ENCODE results near the gene STING1. TPM values are rescaled to one million over a fixed set of nuclear protein-coding genes. Genes with fewer than 3 reads are reported as not detected.
A peak's percentile ranks its signal among the peaks of the same experiment; 100 is the strongest.

The STING1 gene
- polyA plus RNA-seq, 2 donors, result 18.5 to 28.3 TPM

DNA sequence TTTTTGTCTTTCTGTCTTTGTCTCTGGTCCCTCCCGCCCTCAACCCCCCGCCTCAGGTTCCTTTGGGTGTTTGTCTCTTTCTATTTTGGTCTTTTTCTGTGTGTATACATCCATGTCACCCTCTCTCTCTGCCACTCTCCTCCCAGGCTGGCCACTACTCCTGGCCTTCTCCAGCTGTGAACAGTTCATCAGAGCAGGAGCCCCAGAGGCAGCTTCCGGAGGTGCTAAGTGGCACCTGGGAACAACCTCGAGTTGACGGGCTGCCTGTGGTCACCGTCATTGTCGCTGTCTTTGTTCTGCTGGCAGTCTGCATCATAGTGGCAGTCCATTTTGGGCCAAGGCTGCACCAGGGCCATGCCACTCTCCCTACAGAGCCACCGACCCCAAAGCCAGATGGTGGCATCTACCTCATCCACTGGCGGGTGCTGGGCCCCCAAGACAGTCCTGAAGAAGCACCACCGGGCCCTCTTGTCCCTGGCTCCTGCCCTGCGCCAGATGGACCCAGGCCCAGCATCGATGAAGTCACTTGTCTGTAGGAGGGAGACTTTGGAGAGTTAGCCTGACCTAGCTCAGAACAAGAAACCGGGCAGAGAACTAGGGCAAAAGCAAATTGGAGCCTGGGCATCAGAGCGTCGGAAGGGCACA, 10.1 kb downstream of the STING1 start:
- peak overlapping the region in 1 of 2 donors; percentile 33 for H3K27ac ChIP-seq (ENCODE audit: low read depth in 2 of 2, low read length in 1 of 2)
- H3K4me1 ChIP-seq (ENCODE audit: control insufficient read depth in 2 of 2, insufficient read depth in 2 of 2, low read length in 1 of 2), result peaks cover 3 to 5% of the 10 kb centered on the region in 2 donors
- H3K27me3 ChIP-seq (ENCODE audit: control insufficient read depth in 1 of 2, insufficient read depth in 2 of 2, low read length in 2 of 2), result no peaks in the 10 kb centered on the region
- no peaks in the 10 kb centered on the region for H3K9me3 ChIP-seq (ENCODE audit: control insufficient read depth in 2 of 2, insufficient read depth in 1 of 2, low read depth in 1 of 2, low read length in 1 of 2)
- WGBS, 2 donors, result 78 to 86% methylated on average over 15 of the region's 15 CpGs
- H3K36me3 ChIP-seq (ENCODE audit: control insufficient read depth in 2 of 2, insufficient read depth in 2 of 2, low read length in 1 of 2), result peaks cover 7 to 10% of the 10 kb centered on the region in 2 donors
- no peak overlapping the region for H3K4me3 ChIP-seq (ENCODE audit: low read depth in 1 of 2, low read length in 2 of 2)

DNA sequence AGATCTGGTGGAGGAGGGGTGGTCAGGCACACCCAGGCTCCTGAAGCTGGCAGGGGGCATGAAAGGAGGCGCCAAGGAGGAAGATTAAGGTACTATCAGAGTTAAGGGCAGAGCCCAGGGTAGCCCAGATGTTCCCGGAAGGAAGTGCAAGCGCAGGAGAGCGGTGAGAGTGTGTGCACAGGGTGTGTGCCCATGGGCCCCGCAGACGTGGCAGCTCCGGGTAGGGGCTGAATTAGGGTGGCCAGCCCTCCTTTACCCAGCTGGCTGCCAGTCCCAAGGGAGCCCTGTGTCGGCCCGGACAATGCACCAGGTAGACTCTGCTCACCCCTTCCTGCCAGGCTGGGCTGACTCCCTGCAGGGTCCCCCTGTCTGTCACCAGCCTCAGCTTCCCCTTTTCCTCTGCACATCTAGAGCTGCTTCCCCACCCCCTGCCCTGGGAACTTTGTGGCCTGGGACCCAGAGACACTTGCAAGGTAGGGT, 11.7 kb downstream of the STING1 start, which contains the start of gene SMIM33:
Gene SMIM33, plus strand, starts transcription at position 184 of the 480 bp plus-strand sequence. Its CDS starts 118 bp downstream, at position 302.
- Histone ChIP-seq H3K27ac (ENCODE audit: low read depth in 2 of 2, low read length in 1 of 2) (peak within 1 kb of the TSS in 1 of 2 donors; percentile 26), H3K9me3 (ENCODE audit: control insufficient read depth in 2 of 2, insufficient read depth in 1 of 2, low read depth in 1 of 2, low read length in 1 of 2) (no peaks in the 10 kb centered on the region), H3K4me3 (ENCODE audit: low read depth in 1 of 2, low read length in 2 of 2) (no peak within 1 kb of the TSS), H3K27me3 (ENCODE audit: control insufficient read depth in 1 of 2, insufficient read depth in 2 of 2, low read length in 2 of 2) (no peaks in the 10 kb centered on the region), H3K4me1 (ENCODE audit: control insufficient read depth in 2 of 2, insufficient read depth in 2 of 2, low read length in 1 of 2) (peaks cover 3 to 5% of the 10 kb centered on the region in 2 donors), H3K36me3 (ENCODE audit: control insufficient read depth in 2 of 2, insufficient read depth in 2 of 2, low read length in 1 of 2) (peaks cover 2 to 6% of the 10 kb centered on the region in 2 donors)
- 48 to 55% methylated on average over 9 of the region's 9 CpGs for WGBS, 2 donors

DNA sequence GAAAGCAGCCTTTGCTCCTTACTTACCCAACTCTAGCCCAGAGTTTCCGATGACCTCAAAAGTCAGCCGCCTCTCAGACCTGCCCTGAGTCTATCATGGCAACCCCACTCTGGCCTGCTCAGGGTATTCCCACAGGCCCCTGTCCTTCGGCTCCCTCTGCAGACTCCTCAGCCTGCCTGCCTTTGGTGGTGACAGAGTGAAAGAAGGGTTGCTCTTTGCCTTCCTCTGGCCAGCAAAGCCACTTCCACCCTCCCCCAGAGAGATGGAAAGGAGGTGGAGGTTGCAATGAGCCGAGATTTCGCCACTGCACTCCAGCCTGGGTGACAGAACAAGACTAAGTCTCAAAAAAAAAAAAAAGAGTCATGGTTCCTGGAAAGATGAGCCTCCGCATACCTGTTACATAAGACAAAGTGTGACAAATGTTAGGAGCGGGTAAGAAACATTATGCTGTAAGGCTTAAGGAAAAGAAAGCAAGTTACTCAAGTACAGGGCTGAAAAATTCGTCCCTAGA, 14.1 kb downstream of the STING1 start:
- 73 to 80% methylated on average over 8 of the region's 8 CpGs for WGBS, 2 donors
- Histone ChIP-seq H3K27me3 (ENCODE audit: control insufficient read depth in 1 of 2, insufficient read depth in 2 of 2, low read length in 2 of 2) (no peaks in the 10 kb centered on the region), H3K36me3 (ENCODE audit: control insufficient read depth in 2 of 2, insufficient read depth in 2 of 2, low read length in 1 of 2) (no peaks in the 10 kb centered on the region), H3K27ac (ENCODE audit: low read depth in 2 of 2, low read length in 1 of 2) (no peak overlapping the region), H3K4me1 (ENCODE audit: control insufficient read depth in 2 of 2, insufficient read depth in 2 of 2, low read length in 1 of 2) (peaks cover 0 to 2% of the 10 kb centered on the region in 2 donors), H3K9me3 (ENCODE audit: control insufficient read depth in 2 of 2, insufficient read depth in 1 of 2, low read depth in 1 of 2, low read length in 1 of 2) (no peaks in the 10 kb centered on the region), H3K4me3 (ENCODE audit: low read depth in 1 of 2, low read length in 2 of 2) (no peak overlapping the region)

DNA sequence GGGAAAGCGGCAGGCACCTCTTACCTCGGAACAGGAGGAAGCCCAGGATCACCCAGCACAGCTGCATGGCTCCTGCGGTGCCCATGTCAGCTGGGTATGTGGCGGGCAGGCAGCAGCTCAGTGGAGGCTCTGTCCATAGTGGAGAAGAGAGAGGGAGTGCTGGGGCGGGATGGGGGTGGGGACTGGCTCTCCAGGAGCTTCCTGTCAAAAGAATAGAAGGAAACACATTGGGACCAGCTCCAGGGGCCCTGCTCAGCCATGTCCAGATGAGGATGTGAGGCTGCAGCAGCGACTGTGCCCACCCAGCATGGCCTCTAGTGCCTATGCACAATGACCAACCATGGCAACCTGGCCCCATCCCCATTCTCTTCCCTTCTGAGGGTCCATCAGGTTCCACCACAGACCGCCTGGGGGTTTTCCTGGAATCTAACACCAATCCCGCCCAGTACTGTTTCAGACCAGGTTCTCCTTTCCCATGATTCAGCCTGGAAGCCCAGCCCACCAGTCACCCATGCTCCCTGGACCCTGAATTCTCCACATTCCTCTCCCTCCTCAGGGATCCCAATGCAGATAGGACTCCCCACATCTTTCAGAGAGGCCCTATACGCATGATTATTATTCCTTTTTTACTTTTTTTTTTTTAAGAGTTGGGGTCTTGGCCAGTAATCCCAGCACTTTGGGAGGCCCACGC, 19.8 kb downstream of the STING1 start, which contains the start of gene ECSCR:
Gene ECSCR, minus strand, starts transcription at position 158 of the 691 bp plus-strand sequence. Its CDS starts 73 bp downstream, at position 85.
- no peaks in the 10 kb centered on the region for H3K36me3 ChIP-seq (ENCODE audit: control insufficient read depth in 2 of 2, insufficient read depth in 2 of 2, low read length in 1 of 2)
- peaks cover 0 to 4% of the 10 kb centered on the region in 2 donors for H3K4me1 ChIP-seq (ENCODE audit: control insufficient read depth in 2 of 2, insufficient read depth in 2 of 2, low read length in 1 of 2)
- WGBS, 2 donors, result 77 to 83% methylated on average over 10 of the region's 10 CpGs
- peak within 1 kb of the TSS; percentile 8 to 11 for H3K27ac ChIP-seq (ENCODE audit: low read depth in 2 of 2, low read length in 1 of 2)
- H3K9me3 ChIP-seq (ENCODE audit: control insufficient read depth in 2 of 2, insufficient read depth in 1 of 2, low read depth in 1 of 2, low read length in 1 of 2), result no peaks in the 10 kb centered on the region
- no peaks in the 10 kb centered on the region for H3K27me3 ChIP-seq (ENCODE audit: control insufficient read depth in 1 of 2, insufficient read depth in 2 of 2, low read length in 2 of 2)
- no peak within 1 kb of the TSS for H3K4me3 ChIP-seq (ENCODE audit: low read depth in 1 of 2, low read length in 2 of 2)

DNA sequence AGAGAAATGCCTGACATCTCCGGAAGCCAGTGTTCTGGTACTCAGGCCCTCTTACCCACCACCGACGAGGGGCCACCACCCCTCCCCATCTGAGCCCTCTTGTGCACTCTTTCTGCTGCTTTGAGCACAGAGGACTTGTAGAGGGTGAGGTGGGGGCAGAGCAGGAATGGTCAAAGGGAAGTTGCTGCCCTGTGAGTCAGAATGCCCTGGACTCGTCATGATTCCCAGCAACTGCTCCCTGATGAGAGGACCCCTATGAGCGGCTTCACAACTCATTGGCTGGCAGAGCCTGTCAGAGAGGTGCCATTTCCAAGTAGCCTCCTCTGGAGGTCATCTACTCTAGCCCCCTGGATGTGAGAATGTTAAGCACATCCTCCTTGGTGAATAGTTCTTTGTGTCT, 20.9 kb downstream of the STING1 start:
- Histone ChIP-seq H3K4me1 (ENCODE audit: control insufficient read depth in 2 of 2, insufficient read depth in 2 of 2, low read length in 1 of 2) (peaks cover 0 to 4% of the 10 kb centered on the region in 2 donors), H3K27me3 (ENCODE audit: control insufficient read depth in 1 of 2, insufficient read depth in 2 of 2, low read length in 2 of 2) (no peaks in the 10 kb centered on the region), H3K27ac (ENCODE audit: low read depth in 2 of 2, low read length in 1 of 2) (peak overlapping the region; percentile 1 to 11), H3K9me3 (ENCODE audit: control insufficient read depth in 2 of 2, insufficient read depth in 1 of 2, low read depth in 1 of 2, low read length in 1 of 2) (no peaks in the 10 kb centered on the region), H3K4me3 (ENCODE audit: low read depth in 1 of 2, low read length in 2 of 2) (no peak overlapping the region), H3K36me3 (ENCODE audit: control insufficient read depth in 2 of 2, insufficient read depth in 2 of 2, low read length in 1 of 2) (no peaks in the 10 kb centered on the region)
- 74% methylated on average over 5 of the region's 5 CpGs for WGBS, 2 donors

DNA sequence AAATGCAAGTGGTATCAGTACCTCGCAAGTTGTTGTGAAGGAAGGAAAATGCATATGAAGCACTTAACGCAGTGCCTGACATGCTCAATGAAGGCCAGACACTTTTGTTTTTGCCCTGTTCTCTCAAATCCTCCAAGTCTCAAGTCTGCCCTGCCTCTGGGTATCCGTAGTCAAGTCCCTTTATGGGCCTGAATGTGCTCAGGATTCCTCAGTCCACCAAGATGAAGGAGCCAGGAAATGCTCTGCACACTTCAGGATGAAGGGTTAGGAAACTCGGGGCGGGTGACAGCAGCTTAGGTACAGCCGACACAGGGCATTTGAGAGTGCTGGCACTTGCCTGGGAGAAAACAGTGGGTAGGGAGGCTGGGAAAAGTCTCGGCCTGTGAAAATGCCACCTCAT, 21.4 kb downstream of the STING1 start:
- 84 to 86% methylated on average over 7 of the region's 7 CpGs for WGBS, 2 donors
- Histone ChIP-seq H3K4me1 (ENCODE audit: control insufficient read depth in 2 of 2, insufficient read depth in 2 of 2, low read length in 1 of 2) (peaks cover 0 to 4% of the 10 kb centered on the region in 2 donors), H3K27me3 (ENCODE audit: control insufficient read depth in 1 of 2, insufficient read depth in 2 of 2, low read length in 2 of 2) (no peaks in the 10 kb centered on the region), H3K4me3 (ENCODE audit: low read depth in 1 of 2, low read length in 2 of 2) (no peak overlapping the region), H3K36me3 (ENCODE audit: control insufficient read depth in 2 of 2, insufficient read depth in 2 of 2, low read length in 1 of 2) (no peaks in the 10 kb centered on the region), H3K27ac (ENCODE audit: low read depth in 2 of 2, low read length in 1 of 2) (peak overlapping the region in 1 of 2 donors; percentile 11), H3K9me3 (ENCODE audit: control insufficient read depth in 2 of 2, insufficient read depth in 1 of 2, low read depth in 1 of 2, low read length in 1 of 2) (no peaks in the 10 kb centered on the region)

DNA sequence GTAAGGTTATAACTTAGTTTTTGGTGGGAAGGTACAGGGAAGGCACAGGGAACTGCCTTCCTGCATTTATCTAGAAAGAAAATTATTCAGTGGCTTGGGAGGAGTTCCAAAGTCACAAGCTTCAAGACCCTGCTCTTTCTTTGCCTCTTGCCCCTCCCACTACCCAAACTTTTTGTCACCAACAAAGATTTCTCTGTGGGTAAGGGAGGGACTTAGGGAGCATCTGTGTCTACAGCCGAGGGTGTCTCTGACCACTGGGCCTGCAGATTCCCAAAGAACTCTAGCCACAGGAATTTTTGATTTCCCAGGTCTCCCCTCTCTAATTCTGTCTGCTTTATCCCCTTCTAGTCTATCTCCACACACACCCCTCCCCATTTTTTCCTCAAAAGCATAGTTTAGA, 22.1 kb downstream of the STING1 start:
- Histone ChIP-seq H3K27ac (ENCODE audit: low read depth in 2 of 2, low read length in 1 of 2) (no peak overlapping the region), H3K36me3 (ENCODE audit: control insufficient read depth in 2 of 2, insufficient read depth in 2 of 2, low read length in 1 of 2) (no peaks in the 10 kb centered on the region), H3K4me3 (ENCODE audit: low read depth in 1 of 2, low read length in 2 of 2) (no peak overlapping the region), H3K27me3 (ENCODE audit: control insufficient read depth in 1 of 2, insufficient read depth in 2 of 2, low read length in 2 of 2) (no peaks in the 10 kb centered on the region), H3K4me1 (ENCODE audit: control insufficient read depth in 2 of 2, insufficient read depth in 2 of 2, low read length in 1 of 2) (peaks cover 0 to 4% of the 10 kb centered on the region in 2 donors), H3K9me3 (ENCODE audit: control insufficient read depth in 2 of 2, insufficient read depth in 1 of 2, low read depth in 1 of 2, low read length in 1 of 2) (no peaks in the 10 kb centered on the region)
- WGBS, 2 donors, result 65 to 82% methylated on average over 1 of the region's 1 CpG

DNA sequence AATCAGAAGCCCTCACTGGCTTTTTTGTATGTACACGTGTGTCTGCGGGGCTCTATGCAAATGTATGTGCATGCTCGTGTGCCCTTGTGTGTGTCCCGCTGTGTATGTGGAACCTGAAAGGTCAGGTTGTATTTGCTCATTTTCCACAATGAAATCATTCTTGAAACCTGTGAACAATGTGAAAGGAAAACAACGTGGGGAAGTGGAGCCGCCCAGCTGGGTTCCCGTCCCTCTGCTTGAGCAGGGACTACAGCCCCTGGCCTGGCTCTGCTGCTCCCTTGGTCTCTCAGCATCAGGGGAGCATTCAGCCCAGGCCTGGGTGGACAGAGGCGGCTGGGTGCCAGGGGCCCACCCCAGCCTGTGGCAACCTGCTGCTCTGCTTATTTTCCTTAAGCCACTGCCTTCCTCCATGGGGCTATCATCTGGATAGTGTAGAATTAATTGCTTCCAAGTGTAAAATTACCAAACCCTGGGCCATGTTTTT, 23.1 kb downstream of the STING1 start:
- 51 to 60% methylated on average over 8 of the region's 8 CpGs for WGBS, 2 donors
- Histone ChIP-seq H3K4me1 (ENCODE audit: control insufficient read depth in 2 of 2, insufficient read depth in 2 of 2, low read length in 1 of 2) (peaks cover 0 to 4% of the 10 kb centered on the region in 2 donors), H3K27me3 (ENCODE audit: control insufficient read depth in 1 of 2, insufficient read depth in 2 of 2, low read length in 2 of 2) (no peaks in the 10 kb centered on the region), H3K36me3 (ENCODE audit: control insufficient read depth in 2 of 2, insufficient read depth in 2 of 2, low read length in 1 of 2) (no peaks in the 10 kb centered on the region), H3K4me3 (ENCODE audit: low read depth in 1 of 2, low read length in 2 of 2) (no peak overlapping the region), H3K9me3 (ENCODE audit: control insufficient read depth in 2 of 2, insufficient read depth in 1 of 2, low read depth in 1 of 2, low read length in 1 of 2) (no peaks in the 10 kb centered on the region), H3K27ac (ENCODE audit: low read depth in 2 of 2, low read length in 1 of 2) (peak overlapping the region in 1 of 2 donors; percentile 76)

DNA sequence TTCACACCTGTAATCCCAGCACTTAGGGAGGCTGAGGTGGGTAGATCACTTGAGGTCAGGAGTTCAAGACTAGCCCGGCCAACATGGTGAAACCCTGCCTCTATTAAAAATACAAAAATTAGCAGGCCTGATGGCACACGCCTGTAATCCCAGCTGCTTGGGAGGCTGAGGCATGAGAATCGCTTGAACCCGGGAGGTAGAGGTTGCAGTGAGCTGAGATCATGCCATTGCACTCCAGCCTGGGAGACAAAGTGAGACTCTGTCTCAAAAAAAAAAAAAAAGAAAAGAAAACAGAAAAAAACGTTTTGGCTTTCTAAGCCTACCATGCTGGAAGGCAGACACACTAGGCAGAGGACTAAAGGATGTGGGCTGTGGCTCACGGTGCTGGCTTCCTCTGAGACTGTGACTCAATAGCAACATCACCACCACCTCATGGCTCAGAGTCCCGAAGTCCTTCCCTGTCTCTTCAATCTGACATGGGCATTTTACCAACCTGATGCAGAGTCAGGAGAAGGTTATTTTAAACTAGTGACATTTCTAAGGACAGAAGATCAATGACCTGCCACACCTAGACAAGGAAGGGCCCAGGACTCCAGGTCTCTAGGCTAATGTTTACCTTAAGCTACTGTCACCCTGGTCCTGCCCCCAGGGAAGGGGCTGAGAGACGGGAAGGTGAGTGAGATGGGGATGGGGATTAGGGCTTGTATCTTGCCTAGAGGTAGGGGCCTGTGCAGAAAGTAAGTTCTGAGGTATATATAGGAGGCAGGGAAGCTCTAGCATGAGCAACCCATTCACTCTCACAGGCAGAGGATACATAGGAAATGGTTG, 23.8 kb downstream of the STING1 start:
- no peaks in the 10 kb centered on the region for H3K36me3 ChIP-seq (ENCODE audit: control insufficient read depth in 2 of 2, insufficient read depth in 2 of 2, low read length in 1 of 2)
- H3K27me3 ChIP-seq (ENCODE audit: control insufficient read depth in 1 of 2, insufficient read depth in 2 of 2, low read length in 2 of 2), result no peaks in the 10 kb centered on the region
- 47 to 50% methylated on average over 8 of the region's 8 CpGs for WGBS, 2 donors
- H3K9me3 ChIP-seq (ENCODE audit: control insufficient read depth in 2 of 2, insufficient read depth in 1 of 2, low read depth in 1 of 2, low read length in 1 of 2), result peaks cover 0 to 5% of the 10 kb centered on the region in 2 donors
- H3K4me1 ChIP-seq (ENCODE audit: control insufficient read depth in 2 of 2, insufficient read depth in 2 of 2, low read length in 1 of 2), result peaks cover 0 to 4% of the 10 kb centered on the region in 2 donors
- H3K4me3 ChIP-seq (ENCODE audit: low read depth in 1 of 2, low read length in 2 of 2), result no peak overlapping the region
- peak overlapping the region; percentile 50 to 76 for H3K27ac ChIP-seq (ENCODE audit: low read depth in 2 of 2, low read length in 1 of 2)

Measured in esophagus (tissue), 2 donors.